Measurements from ENCODE around the gene CLN6. TPM values are rescaled to one million over a fixed set of nuclear protein-coding genes. Genes with fewer than 3 reads are reported as not detected.
A peak's percentile ranks its signal among the peaks of the same experiment; 100 is the strongest.

Gene CLN6
- total and polyA plus RNA-seq, 2 of the 4 experiments (the other 2 are of a cell fraction), result 6.5 to 31.9 TPM

DNA sequence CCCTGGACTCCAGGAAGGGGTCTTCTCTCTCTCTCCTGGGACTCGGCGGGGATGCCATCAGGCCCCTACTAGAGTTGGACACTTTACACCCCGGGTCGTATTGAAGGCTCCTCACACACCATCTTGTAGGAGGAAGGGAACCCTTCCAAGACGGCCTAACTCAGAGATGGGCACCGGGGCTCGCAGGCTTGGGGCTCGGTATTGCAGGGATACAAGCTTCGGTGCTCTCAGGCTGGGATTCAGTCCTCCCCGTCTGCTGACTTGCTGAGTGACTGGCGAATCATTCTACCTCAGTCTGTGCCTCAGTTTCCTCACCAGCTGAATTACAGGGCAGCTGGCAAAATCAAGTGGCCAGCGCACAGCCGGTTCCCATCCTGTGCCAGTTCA lies 24.0 kb downstream of the CLN6 start:
- TF ChIP-seq POLR2A (IDR thresholded peaks at IDR 0.05; ENCODE audit: low read depth, low read length) (no peak), FOS (IDR thresholded peaks at IDR 0.05; ENCODE audit: low read depth, low read length) (no peak), RFX5 (IDR thresholded peaks at IDR 0.05; ENCODE audit: low read depth, low read length) (no peak)
- Histone ChIP-seq H2AK9ac (replicated peaks; ENCODE audit: low read depth, low read length, poor library complexity) (no peak overlapping the region), H3K9me3 (ENCODE audit: control insufficient read depth, insufficient read depth, low read length) (no peaks in the 10 kb centered on the region), H3K27me3 (ENCODE audit: control insufficient read depth, insufficient read depth, low read length) (no peaks in the 10 kb centered on the region), H2BK120ac (ENCODE audit: low read depth, low read length) (no peak overlapping the region), H2AK5ac (ENCODE audit: low read depth, low read length) (no peak overlapping the region), H3K14ac (replicated peaks; ENCODE audit: low read depth, low read length) (no peak overlapping the region), H2AFZ (replicated peaks; ENCODE audit: low read length, poor library complexity) (peak overlapping the region; percentile 9), H2BK15ac (ENCODE audit: low read depth, low read length) (no peak overlapping the region), H2BK20ac (ENCODE audit: low read depth, low read length) (no peak overlapping the region), H3K4me1 (ENCODE audit: control insufficient read depth, insufficient read depth, low read length) (peaks cover 5% of the 10 kb centered on the region; the same call in 1 of the 2 replicates), H3K4me3 (ENCODE audit: insufficient read depth, low read depth, low read length) (no peak overlapping the region), H3K9me1 (ENCODE audit: insufficient read depth, low read length) (no peaks in the 10 kb centered on the region; the same call in 1 of the 2 replicates), H4K5ac (ENCODE audit: low read depth, low read length) (no peak overlapping the region), H3K36me3 (ENCODE audit: control insufficient read depth, insufficient read depth, low read length) (0 out of 2 replicates have a peak, but pooled peaks cover 2% of the 10 kb centered on the region), H3K9ac (ENCODE audit: low read depth, low read length) (no peak overlapping the region), H4K91ac (ENCODE audit: insufficient read depth, low read depth, low read length) (no peak overlapping the region), H4K8ac (ENCODE audit: low read depth in 2 of 2, low read length in 2 of 2) (no peak overlapping the region), H3K23ac (ENCODE audit: low read depth, low read length) (no peak overlapping the region), H3K18ac (ENCODE audit: low read depth, low read length) (no peak overlapping the region), H3K4me2 (ENCODE audit: low read depth, low read length) (no peak overlapping the region), H3K4ac (ENCODE audit: low read depth, low read length) (no peak overlapping the region), H3K79me1 (ENCODE audit: low read depth in 1 of 2, low read length in 2 of 2) (peaks cover 4 to 24% of the 10 kb centered on the region in 2 experiments; a peak in 2 of 4 replicates), H4K20me1 (ENCODE audit: insufficient read depth, low read length) (peaks cover 5% of the 10 kb centered on the region; the same call in 1 of the 2 replicates), H3K56ac (ENCODE audit: extremely low read depth, insufficient read depth, low read length) (no peak overlapping the region), H2BK5ac (ENCODE audit: low read depth, low read length, poor library complexity, severe bottlenecking) (no peak overlapping the region), H3K27ac (ENCODE audit: insufficient read depth, low read length) (no peak overlapping the region)
- CTCF ChIA-PET, result no interaction called here
- WGBS, 2 experiments (ENCODE audit: extremely low coverage in 2 of 2, insufficient read length in 1 of 2), result 100% methylated on average over 1 of the region's 13 CpGs; no CpG with 5 or more reads in 1 of the 2 experiments
- intact Hi-C loops (cut with micrococcal nuclease) (no loop called here), in situ Hi-C loops (cut with MboI; ENCODE audit: low sequenced_read_pairs) (no loop called here), dilution Hi-C loops (cut with HindIII; ENCODE audit: low sequenced_read_pairs, unreplicated experiment) (no loop called here)
- DNase-seq (no peak), ATAC-seq (ENCODE audit: low read depth) (no peak)
- POLR2A ChIA-PET (ENCODE audit: unreplicated experiment), result no interaction called here
- BruUV-seq (replicated peaks), result no TSS peak
